ENCODE measurements around the gene NPY4R2.
"Not testable (repeated sequence)": the region's sequence is repeated elsewhere in the genome, so short reads cannot be mapped to it uniquely, and the experiment has no call there.

NPY4R2 gene

GRCh38 chr10:47933462-47933861 is 15.0 kb downstream of the NPY4R2 start:
- not testable (repeated sequence) for DNase-seq

- DNase-seq = not testable (repeated sequence)
Measured at GRCh38 chr10:47936772-47937228, 18.3 kb downstream of the NPY4R2 start.

GRCh38 chr10:47937634-47938033 is 19.2 kb downstream of the NPY4R2 start:
- DNase-seq = not testable (repeated sequence)

- not testable (repeated sequence) for DNase-seq
Measured at GRCh38 chr10:47940821-47941220, 22.4 kb downstream of the NPY4R2 start.

GRCh38 chr10:47941379-47941778 is 22.9 kb downstream of the NPY4R2 start:
- DNase-seq = not testable (repeated sequence)

GRCh38 chr10:47942351-47943019 is 24.0 kb downstream of the NPY4R2 start:
- DNase-seq = not testable (repeated sequence)

- not testable (repeated sequence) for DNase-seq
Measured at GRCh38 chr10:47943328-47943727, 24.9 kb downstream of the NPY4R2 start.

GRCh38 chr10:47947424-47947823 is 29.0 kb downstream of the NPY4R2 start:
- not testable (repeated sequence) for DNase-seq

GRCh38 chr10:47957158-47957557 is 38.7 kb downstream of the NPY4R2 start:
- DNase-seq = not testable (repeated sequence)

- not testable (repeated sequence) for DNase-seq
Measured at GRCh38 chr10:47959677-47960076, 41.2 kb downstream of the NPY4R2 start.

- DNase-seq = not testable (repeated sequence)
Measured at GRCh38 chr10:47960699-47961098, 42.2 kb downstream of the NPY4R2 start.

- not testable (repeated sequence) for DNase-seq
Measured at GRCh38 chr10:47962785-47963184, 44.3 kb downstream of the NPY4R2 start.

- not testable (repeated sequence) for DNase-seq
Measured at GRCh38 chr10:47964280-47965063, 46.0 kb downstream of the NPY4R2 start.

GRCh38 chr10:47968988-47969387 is 50.5 kb downstream of the NPY4R2 start:
- DNase-seq = not testable (repeated sequence)

- not testable (repeated sequence) for DNase-seq
Measured at GRCh38 chr10:47970047-47970446, 51.6 kb downstream of the NPY4R2 start.

- not testable (repeated sequence) for DNase-seq
Measured at GRCh38 chr10:47971598-47971997, 53.1 kb downstream of the NPY4R2 start.

- not testable (repeated sequence) for DNase-seq
Measured at GRCh38 chr10:47972077-47972476, 53.6 kb downstream of the NPY4R2 start.

Measured in activated T-cell treated with anti-CD3 and anti-CD28 coated beads, Interleukin-2, amount 50 U/mL, for 1 hour (primary cell).